ENCODE data around the gene TVP23A.
"Not testable (repeated sequence)": the region's sequence is repeated elsewhere in the genome, so short reads cannot be mapped to it uniquely, and the experiment has no call there.

The TVP23A gene

GRCh38 chr16:10791048-10791447 lies 27.5 kb downstream of the TVP23A start:
- DNase-seq: no peak

DNA sequence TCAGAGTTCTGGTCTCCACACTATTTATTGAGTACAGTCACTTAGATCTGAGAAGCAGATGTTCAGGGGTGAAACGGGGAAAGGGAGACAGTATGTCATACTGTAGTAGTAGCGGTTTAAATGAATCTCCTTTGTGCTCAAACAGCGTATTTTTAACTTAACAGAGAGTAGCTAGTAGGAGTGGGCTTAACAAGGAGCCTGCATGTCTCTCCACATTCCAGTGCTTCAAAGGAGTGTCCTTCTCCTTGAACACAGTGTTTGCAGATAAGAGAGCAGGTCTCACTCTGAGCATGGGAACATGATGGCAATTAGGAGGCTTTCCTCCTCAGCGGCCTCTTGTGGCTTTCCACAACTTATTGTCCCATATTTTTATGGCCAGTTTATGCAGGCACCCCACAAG lies 30.0 kb downstream of the TVP23A start:
- not testable (repeated sequence) for DNase-seq

GRCh38 chr16:10787304-10787703 lies 31.3 kb downstream of the TVP23A start:
- DNase-seq: peak; percentile 9

DNA sequence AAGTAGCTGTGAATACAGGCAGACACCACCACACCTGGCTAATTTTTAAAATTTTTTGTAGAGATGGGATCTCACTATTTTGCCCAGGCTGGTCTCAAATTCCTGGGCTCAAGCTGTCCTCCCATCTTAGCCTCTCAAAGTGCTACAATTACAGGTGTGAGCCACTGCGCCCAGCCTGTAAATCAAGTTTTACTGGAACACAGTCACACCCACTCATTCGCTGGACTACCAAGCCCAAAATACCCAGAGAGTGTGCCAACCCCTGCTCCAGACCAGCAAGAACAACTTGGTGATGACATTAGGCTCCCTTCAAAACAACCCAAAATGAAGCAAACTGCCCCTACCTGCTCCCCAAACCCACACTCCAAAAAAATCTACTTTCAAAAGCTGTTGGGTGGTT lies 36.0 kb downstream of the TVP23A start:
- DNase-seq: no peak

DNA sequence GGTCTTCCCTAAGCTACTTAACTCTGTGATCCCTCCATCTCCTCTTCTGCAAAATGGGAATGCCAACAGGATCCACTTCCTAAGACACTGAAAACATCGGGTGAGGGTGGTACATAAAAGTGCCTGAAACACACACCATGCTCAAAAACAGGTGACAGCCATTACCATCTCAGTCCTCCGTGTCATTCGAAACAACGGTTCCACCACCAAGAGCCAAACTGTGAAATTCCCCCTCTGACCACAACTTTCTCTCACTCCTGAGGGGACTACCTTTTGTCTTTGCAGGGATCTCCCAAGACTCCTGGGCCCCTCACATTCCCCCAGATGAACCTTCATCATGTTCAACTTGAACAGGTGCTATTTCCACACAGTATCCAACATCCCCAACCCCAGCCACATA lies 38.0 kb downstream of the TVP23A start:
- no peak for DNase-seq

GRCh38 chr16:10779908-10780307 lies 38.7 kb downstream of the TVP23A start:
- not testable (repeated sequence) for DNase-seq

DNA sequence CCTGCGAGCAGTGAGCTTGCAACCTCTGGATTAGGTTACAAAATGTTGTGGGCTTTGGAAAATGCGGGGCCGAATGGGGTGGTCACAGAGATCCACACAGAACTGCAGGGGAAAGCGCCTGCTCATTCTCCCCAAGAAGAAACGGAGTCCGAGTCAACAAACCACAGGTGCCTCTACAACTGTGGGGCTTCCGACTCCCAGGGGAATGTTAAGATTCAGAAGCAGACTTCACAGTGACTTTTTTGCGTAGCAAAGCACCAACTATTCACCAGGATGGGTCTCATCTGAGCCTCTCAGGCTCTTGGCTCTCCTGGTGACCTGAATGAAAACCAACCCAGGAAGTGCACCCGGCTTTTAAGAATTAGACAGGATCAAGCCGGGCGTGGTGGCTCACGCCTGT lies 41.2 kb downstream of the TVP23A start:
- no peak for DNase-seq

DNA sequence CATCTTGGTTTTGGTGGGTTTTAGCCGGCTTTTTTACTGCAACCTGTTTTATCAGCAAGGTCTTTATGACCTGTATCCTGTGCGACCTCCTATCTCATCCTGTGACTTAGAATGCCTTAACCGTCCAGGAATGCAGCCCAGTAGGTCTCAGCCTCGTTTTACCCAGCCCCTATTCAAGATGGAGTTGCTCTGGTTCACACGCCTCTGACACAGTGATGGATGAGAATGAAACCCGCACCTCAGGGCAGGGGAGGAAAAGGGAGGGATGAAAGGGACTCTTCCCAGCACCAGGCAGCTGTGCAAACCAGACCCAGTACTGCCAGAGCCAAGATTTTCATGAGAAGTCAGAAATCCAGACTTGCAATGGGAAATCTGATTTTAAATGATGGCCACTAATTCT lies 41.7 kb downstream of the TVP23A start:
- not testable (repeated sequence) for DNase-seq

DNA sequence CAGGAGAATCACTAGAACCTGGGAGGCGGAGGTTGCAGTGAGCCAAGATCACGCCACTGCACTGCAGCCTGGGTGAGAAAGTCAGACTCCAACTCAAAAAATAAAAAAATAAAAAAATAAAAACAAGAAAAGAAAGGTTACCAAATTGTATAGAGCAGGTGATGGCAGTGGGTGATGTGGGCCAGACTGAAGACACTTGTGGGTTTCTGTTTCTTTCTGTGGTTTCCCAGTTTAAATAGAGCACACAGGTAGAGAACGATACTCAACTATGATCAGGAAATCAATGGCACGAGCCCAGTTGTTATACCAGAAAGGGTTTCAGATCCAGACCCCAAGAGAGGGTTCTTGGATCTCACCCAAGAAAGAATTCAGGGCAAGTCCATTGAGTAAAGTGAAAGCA lies 42.3 kb downstream of the TVP23A start:
- no peak for DNase-seq

GRCh38 chr16:10770907-10771306 lies 47.7 kb downstream of the TVP23A start:
- no peak for DNase-seq

GRCh38 chr16:10769381-10769780 lies 49.2 kb downstream of the TVP23A start:
- DNase-seq: no peak

GRCh38 chr16:10767127-10767526 lies 51.5 kb downstream of the TVP23A start:
- no peak for DNase-seq

DNA sequence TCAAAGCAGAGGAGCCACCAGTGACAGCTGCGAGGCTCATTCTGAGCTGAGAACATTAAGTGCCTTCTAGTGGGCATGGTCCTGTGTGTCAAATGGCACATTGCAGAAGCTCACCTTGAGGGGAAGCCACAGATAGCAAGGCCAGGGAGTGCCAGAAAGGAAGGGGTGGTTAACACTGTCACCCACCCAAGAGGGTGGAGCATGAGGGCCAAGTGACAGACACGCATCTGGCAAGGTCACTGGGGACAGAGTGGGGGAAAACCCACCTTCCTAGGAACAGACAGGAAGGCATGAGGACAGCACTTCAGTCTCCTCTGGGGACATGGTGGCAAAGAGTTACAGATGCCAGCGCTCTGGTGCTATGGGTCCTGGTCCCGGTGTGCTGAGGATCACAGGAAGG lies 52.8 kb downstream of the TVP23A start:
- DNase-seq: no peak

DNA sequence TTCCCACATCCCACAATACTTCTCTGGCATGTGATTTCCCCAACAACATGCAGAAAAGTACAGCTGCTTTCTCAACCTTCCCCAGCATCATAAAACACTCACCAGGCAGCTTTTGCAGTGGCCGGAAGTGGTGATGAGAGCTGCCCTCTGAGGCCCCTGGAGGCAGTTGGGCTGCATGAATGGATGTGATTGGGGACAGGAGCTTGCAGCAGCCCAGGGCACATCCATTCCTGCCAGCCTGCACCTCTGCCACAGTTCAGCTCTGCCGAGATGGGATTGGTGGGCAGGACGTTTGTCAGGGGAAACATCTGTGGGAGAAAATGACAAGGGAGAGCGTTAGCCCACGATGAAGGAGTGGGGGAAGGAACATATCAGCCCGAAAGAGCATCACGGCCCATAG lies 55.1 kb downstream of the TVP23A start:
- no peak for DNase-seq

GRCh38 chr16:10762336-10763016 lies 56.1 kb downstream of the TVP23A start:
- no peak for DNase-seq

DNA sequence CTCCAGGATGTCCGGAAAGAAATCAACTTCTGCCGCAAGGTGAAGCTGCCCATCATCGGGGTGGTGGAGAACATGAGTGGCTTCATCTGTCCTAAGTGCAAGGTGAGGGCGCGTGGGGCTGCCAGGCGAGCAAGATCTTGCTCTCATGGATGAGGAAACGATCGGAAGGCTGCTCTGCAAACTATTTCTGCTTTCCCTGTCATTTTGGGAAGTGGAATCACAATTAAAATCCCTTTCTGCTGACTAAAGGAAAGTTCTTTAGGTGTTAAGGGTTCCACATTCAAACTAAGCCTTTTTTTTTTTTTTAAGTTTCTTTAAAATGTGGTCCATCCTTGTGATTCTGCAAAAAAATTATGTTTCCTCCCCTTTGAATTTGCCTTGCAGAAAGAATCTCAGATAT lies 57.2 kb downstream of the TVP23A start:
- no peak for DNase-seq

DNA sequence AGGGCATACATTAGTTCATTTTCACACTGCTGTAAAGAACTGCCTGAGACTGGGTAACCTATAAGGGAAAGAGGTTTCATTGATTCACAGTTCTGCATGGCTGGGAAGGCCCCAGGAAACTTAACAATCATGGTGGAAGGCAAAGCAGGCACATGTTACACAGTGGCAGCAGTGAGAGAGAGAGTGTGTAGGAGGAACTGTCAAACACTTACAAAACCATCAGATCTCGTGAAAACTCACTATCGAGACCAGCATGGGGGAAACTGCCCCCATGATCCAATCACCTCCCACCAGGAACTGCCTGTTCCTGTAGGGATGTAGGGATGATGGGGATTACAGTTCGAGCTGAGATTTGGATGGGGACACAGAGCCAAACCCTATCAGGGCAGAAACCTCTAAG lies 57.7 kb downstream of the TVP23A start:
- DNase-seq: no peak

- no peak for DNase-seq
Observed at GRCh38 chr16:10756574-10756973, 62.0 kb downstream of the TVP23A start.

DNA sequence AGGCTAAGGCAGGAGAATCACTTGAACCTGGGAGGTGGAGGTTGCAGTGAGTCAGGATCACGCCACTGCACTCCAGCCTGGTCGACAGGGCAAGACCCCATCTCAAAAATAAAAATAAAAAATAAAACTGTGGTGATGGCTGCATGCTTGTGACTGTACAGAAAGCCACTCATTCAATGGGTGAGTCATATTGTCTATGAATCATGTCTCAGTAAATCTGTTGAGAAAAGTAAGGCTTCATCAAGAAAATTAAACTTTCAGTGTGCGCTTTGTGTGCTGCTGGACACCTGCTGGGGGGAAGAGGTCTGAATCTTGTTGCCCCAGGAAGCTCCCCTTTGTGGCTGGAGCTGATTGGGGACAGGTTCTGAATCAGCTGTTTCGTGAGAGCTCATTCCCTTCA lies 63.7 kb downstream of the TVP23A start:
- DNase-seq: no peak

GRCh38 chr16:10753670-10754069 lies 64.9 kb downstream of the TVP23A start:
- DNase-seq: no peak

DNA sequence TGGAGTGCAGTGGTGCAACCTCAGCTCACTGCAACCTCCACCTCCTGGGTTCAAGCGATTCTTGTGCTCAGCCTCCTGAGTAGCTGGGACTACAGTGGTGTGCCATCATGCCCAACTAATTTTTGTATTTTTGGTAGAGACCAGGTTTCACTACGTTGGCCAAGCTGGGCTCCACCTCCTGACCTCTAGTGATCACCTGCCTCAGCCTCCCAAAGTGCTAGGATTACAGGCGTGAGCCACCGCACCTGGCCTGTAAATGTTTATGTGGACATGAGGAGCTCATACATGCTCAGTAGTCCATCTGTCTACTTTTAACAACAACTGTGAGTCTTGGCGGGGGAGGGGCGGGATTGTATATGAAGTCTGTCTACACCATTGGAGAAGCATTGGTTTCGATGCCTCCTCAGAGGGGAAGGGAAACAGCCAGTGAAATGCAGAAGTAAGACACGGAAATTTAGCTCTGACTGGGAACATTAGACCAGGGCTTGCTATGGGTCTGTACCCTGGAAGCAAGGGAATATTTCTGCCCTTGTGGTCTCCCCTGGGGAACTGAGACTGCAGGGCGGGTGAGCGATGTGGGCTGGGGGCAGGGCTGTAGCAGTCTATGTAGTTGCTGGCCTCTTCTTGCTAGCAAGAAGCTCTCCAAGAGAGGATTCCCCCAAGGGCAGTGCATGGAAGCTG lies 65.6 kb downstream of the TVP23A start:
- no peak for DNase-seq

GRCh38 chr16:10751291-10751697 lies 67.3 kb downstream of the TVP23A start:
- DNase-seq: no peak

GRCh38 chr16:10750793-10751192 lies 67.8 kb downstream of the TVP23A start:
- no peak for DNase-seq

GRCh38 chr16:10745841-10746240 lies 72.8 kb downstream of the TVP23A start:
- DNase-seq: no peak
